ENCODE data around the gene STAM.

STAM gene

GRCh38 chr10:17736223-17736622 is 92.3 kb downstream of the STAM start:
- Histone ChIP-seq H2BK120ac (ENCODE audit: insufficient read depth, low read length, poor library complexity) (no peak overlapping the region), H3K14ac (ENCODE audit: low read length) (no peak overlapping the region), H3K79me2 (ENCODE audit: control insufficient read depth, insufficient read depth, low read length, poor library complexity) (no peaks in the 10 kb centered on the region), H3K4me3 (ENCODE audit: low read depth, low read length) (no peak overlapping the region), H3K9ac (ENCODE audit: low read length) (peak overlapping the region; percentile 48), H3K4me2 (ENCODE audit: low read length) (no peak overlapping the region), H3K27me3 (ENCODE audit: insufficient read depth, low read length) (no peaks in the 10 kb centered on the region), H4K91ac (ENCODE audit: low read depth, low read length) (no peak overlapping the region), H3K79me1 (ENCODE audit: low read length) (no peaks in the 10 kb centered on the region), H2BK5ac (ENCODE audit: low read depth, low read length, poor library complexity) (no peak overlapping the region), H3K27ac (ENCODE audit: low read depth, low read length) (no peak overlapping the region), H4K8ac (ENCODE audit: low read depth, low read length) (no peak overlapping the region), H2BK12ac (ENCODE audit: low read length) (no peak overlapping the region), H3K4me1 (ENCODE audit: control insufficient read depth in 1 of 2, insufficient read depth in 2 of 2, low read length in 2 of 2) (no peaks in the 10 kb centered on the region), H3K23ac (ENCODE audit: low read length) (no peak overlapping the region), H4K12ac (ENCODE audit: low read depth, low read length) (no peak overlapping the region), H2AFZ (ENCODE audit: insufficient read depth, low read length, poor library complexity) (no peak overlapping the region), H3K18ac (ENCODE audit: low read length) (no peak overlapping the region), H3K9me3 (ENCODE audit: insufficient read depth, low read depth, low read length) (no peaks in the 10 kb centered on the region), H2AK5ac (ENCODE audit: low read length) (no peak overlapping the region), H3K4ac (ENCODE audit: low read depth, low read length) (no peak overlapping the region), H3K36me3 (ENCODE audit: control insufficient read depth in 1 of 2, insufficient read depth in 2 of 2, low read length in 2 of 2) (peaks cover 0 to 2% of the 10 kb centered on the region in 2 experiments)
- no CpG with 5 or more reads among the region's 2 CpGs for WGBS (ENCODE audit: extremely low coverage, insufficient coverage, insufficient read length)
- no peak for DNase-seq

GRCh38 chr10:17737027-17737965 is 93.3 kb downstream of the STAM start:
- H3K23ac ChIP-seq (ENCODE audit: low read length): no peak overlapping the region

DNA sequence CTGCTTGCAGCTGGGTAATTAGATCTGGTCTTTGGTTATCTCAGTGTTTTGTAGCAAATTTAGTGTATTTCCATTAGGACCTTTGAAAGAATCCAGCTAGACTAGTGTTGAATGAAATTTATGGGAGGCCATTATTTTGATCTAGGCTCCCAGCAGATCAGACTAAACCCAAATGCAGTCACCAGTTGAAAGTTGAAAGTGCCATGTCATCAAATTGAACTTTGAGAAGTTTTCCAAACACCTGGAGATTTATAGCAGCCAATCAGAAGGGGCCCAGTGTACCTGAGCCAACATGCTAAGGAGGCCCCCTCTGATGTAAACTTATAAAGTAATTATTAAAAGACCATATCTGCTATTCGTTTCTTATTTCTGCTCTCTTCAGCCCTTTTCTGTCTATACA is 96.7 kb downstream of the STAM start:
- H3K4me2 ChIP-seq (ENCODE audit: low read length): no peak overlapping the region
- no peaks in the 10 kb centered on the region for H3K27me3 ChIP-seq (ENCODE audit: insufficient read depth, low read length)
- no peak for DNase-seq
- WGBS (ENCODE audit: extremely low coverage, insufficient coverage, insufficient read length): no CpG with 5 or more reads among the region's 1 CpG
- H3K27ac ChIP-seq (ENCODE audit: low read depth, low read length): no peak overlapping the region
- no peak overlapping the region for H2BK12ac ChIP-seq (ENCODE audit: low read length)
- no peak overlapping the region for H2BK5ac ChIP-seq (ENCODE audit: low read depth, low read length, poor library complexity)
- H3K9me3 ChIP-seq (ENCODE audit: insufficient read depth, low read depth, low read length): no peaks in the 10 kb centered on the region
- no peak overlapping the region for H4K8ac ChIP-seq (ENCODE audit: low read depth, low read length)
- H3K14ac ChIP-seq (ENCODE audit: low read length): no peak overlapping the region
- no peaks in the 10 kb centered on the region for H3K79me1 ChIP-seq (ENCODE audit: low read length)
- no peak overlapping the region for H3K4me3 ChIP-seq (ENCODE audit: low read depth, low read length)
- no peak overlapping the region for H2BK120ac ChIP-seq (ENCODE audit: insufficient read depth, low read length, poor library complexity)
- H2AFZ ChIP-seq (ENCODE audit: insufficient read depth, low read length, poor library complexity): no peak overlapping the region
- no peak overlapping the region for H4K91ac ChIP-seq (ENCODE audit: low read depth, low read length)
- H3K36me3 ChIP-seq (ENCODE audit: control insufficient read depth in 1 of 2, insufficient read depth in 2 of 2, low read length in 2 of 2): peaks cover 0 to 2% of the 10 kb centered on the region in 2 experiments
- H3K4ac ChIP-seq (ENCODE audit: low read depth, low read length): no peak overlapping the region
- H3K18ac ChIP-seq (ENCODE audit: low read length): no peak overlapping the region
- H2AK5ac ChIP-seq (ENCODE audit: low read length): no peak overlapping the region
- no peak overlapping the region for H3K23ac ChIP-seq (ENCODE audit: low read length)
- H3K79me2 ChIP-seq (ENCODE audit: control insufficient read depth, insufficient read depth, low read length, poor library complexity): no peaks in the 10 kb centered on the region
- no peaks in the 10 kb centered on the region for H3K4me1 ChIP-seq (ENCODE audit: control insufficient read depth in 1 of 2, insufficient read depth in 2 of 2, low read length in 2 of 2)
- H4K12ac ChIP-seq (ENCODE audit: low read depth, low read length): no peak overlapping the region
- no peak overlapping the region for H3K9ac ChIP-seq (ENCODE audit: low read length)

More at GRCh38 chr10:17737027-17737965, 93.3 kb downstream of the STAM start:
- Histone ChIP-seq H3K79me1 (ENCODE audit: low read length) (no peaks in the 10 kb centered on the region), H2AK5ac (ENCODE audit: low read length) (no peak overlapping the region), H4K12ac (ENCODE audit: low read depth, low read length) (no peak overlapping the region), H3K36me3 (ENCODE audit: control insufficient read depth in 1 of 2, insufficient read depth in 2 of 2, low read length in 2 of 2) (peaks cover 0 to 2% of the 10 kb centered on the region in 2 experiments), H3K4me3 (ENCODE audit: low read depth, low read length) (no peak overlapping the region), H3K27ac (ENCODE audit: low read depth, low read length) (no peak overlapping the region), H3K4ac (ENCODE audit: low read depth, low read length) (no peak overlapping the region), H4K91ac (ENCODE audit: low read depth, low read length) (no peak overlapping the region), H3K18ac (ENCODE audit: low read length) (no peak overlapping the region), H3K4me1 (ENCODE audit: control insufficient read depth in 1 of 2, insufficient read depth in 2 of 2, low read length in 2 of 2) (no peaks in the 10 kb centered on the region), H3K9me3 (ENCODE audit: insufficient read depth, low read depth, low read length) (no peaks in the 10 kb centered on the region), H2BK5ac (ENCODE audit: low read depth, low read length, poor library complexity) (no peak overlapping the region), H3K79me2 (ENCODE audit: control insufficient read depth, insufficient read depth, low read length, poor library complexity) (no peaks in the 10 kb centered on the region), H3K27me3 (ENCODE audit: insufficient read depth, low read length) (no peaks in the 10 kb centered on the region), H4K8ac (ENCODE audit: low read depth, low read length) (no peak overlapping the region), H3K14ac (ENCODE audit: low read length) (no peak overlapping the region), H2AFZ (ENCODE audit: insufficient read depth, low read length, poor library complexity) (no peak overlapping the region), H3K4me2 (ENCODE audit: low read length) (no peak overlapping the region), H2BK120ac (ENCODE audit: insufficient read depth, low read length, poor library complexity) (no peak overlapping the region), H2BK12ac (ENCODE audit: low read length) (no peak overlapping the region), H3K9ac (ENCODE audit: low read length) (no peak overlapping the region)
- peak in 1 of 2 donors; percentile 81 for DNase-seq
- WGBS (ENCODE audit: extremely low coverage, insufficient coverage, insufficient read length): no CpG with 5 or more reads among the region's 12 CpGs

DNA sequence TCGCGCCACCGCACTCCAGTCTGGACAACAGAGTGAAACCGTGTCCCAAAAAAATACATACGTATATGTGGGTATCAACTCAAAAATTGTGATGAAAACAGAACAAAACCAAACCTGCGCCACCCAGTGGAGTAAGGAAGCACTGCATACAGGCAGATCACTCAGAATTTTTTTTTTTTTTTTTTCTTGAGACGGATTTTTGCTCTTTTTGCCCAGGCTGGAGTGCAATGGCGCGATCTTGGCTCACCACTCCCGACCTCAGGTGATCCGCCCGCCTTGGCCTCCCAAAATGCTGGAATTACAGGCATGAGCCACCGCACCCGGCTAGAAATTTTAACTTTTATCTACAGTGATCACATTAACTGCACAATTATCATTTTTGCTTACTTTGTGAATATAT is 99.0 kb downstream of the STAM start:
- Histone ChIP-seq H3K4ac (ENCODE audit: low read depth, low read length) (no peak overlapping the region), H3K4me2 (ENCODE audit: low read length) (no peak overlapping the region), H3K9ac (ENCODE audit: low read length) (no peak overlapping the region), H2AK5ac (ENCODE audit: low read length) (no peak overlapping the region), H2BK5ac (ENCODE audit: low read depth, low read length, poor library complexity) (no peak overlapping the region), H3K14ac (ENCODE audit: low read length) (no peak overlapping the region), H3K9me3 (ENCODE audit: insufficient read depth, low read depth, low read length) (no peaks in the 10 kb centered on the region), H4K12ac (ENCODE audit: low read depth, low read length) (peak overlapping the region; percentile 43), H2BK12ac (ENCODE audit: low read length) (no peak overlapping the region), H3K27ac (ENCODE audit: low read depth, low read length) (no peak overlapping the region), H2AFZ (ENCODE audit: insufficient read depth, low read length, poor library complexity) (no peak overlapping the region), H3K79me2 (ENCODE audit: control insufficient read depth, insufficient read depth, low read length, poor library complexity) (no peaks in the 10 kb centered on the region), H3K36me3 (ENCODE audit: control insufficient read depth in 1 of 2, insufficient read depth in 2 of 2, low read length in 2 of 2) (peaks cover 0 to 2% of the 10 kb centered on the region in 2 experiments), H4K8ac (ENCODE audit: low read depth, low read length) (no peak overlapping the region), H4K91ac (ENCODE audit: low read depth, low read length) (no peak overlapping the region), H2BK120ac (ENCODE audit: insufficient read depth, low read length, poor library complexity) (no peak overlapping the region), H3K18ac (ENCODE audit: low read length) (no peak overlapping the region), H3K4me3 (ENCODE audit: low read depth, low read length) (no peak overlapping the region), H3K23ac (ENCODE audit: low read length) (no peak overlapping the region), H3K27me3 (ENCODE audit: insufficient read depth, low read length) (no peaks in the 10 kb centered on the region), H3K79me1 (ENCODE audit: low read length) (no peaks in the 10 kb centered on the region), H3K4me1 (ENCODE audit: control insufficient read depth in 1 of 2, insufficient read depth in 2 of 2, low read length in 2 of 2) (no peaks in the 10 kb centered on the region)
- peak; percentile 33 to 74 for DNase-seq
- no CpG with 5 or more reads among the region's 14 CpGs for WGBS (ENCODE audit: extremely low coverage, insufficient coverage, insufficient read length)

Measured in trophoblast cell (in vitro differentiated cells and primary cell).